Measurements from ENCODE around the gene NR1H4.

NR1H4 gene

GRCh38 chr12:100512692-100513091, 39.0 kb downstream of the NR1H4 start:
- no peak for DNase-seq (ENCODE audit: low read depth)
- H3K4me3 ChIP-seq (ENCODE audit: control insufficient read depth, low read depth, low read length): no peak overlapping the region
- TF ChIP-seq CTCF (IDR thresholded peaks at IDR 0.05; ENCODE audit: control insufficient read depth, insufficient read depth, low read depth, low read length, missing control alignments): no peak

GRCh38 chr12:100515968-100516367, 42.3 kb downstream of the NR1H4 start:
- no peak for TF ChIP-seq CTCF (IDR thresholded peaks at IDR 0.05; ENCODE audit: control insufficient read depth, insufficient read depth, low read depth, low read length, missing control alignments)
- DNase-seq (ENCODE audit: low read depth): no peak
- no peak overlapping the region for H3K4me3 ChIP-seq (ENCODE audit: control insufficient read depth, low read depth, low read length)

GRCh38 chr12:100518376-100518775, 44.7 kb downstream of the NR1H4 start:
- DNase-seq (ENCODE audit: low read depth): no peak
- H3K4me3 ChIP-seq (ENCODE audit: control insufficient read depth, low read depth, low read length): no peak overlapping the region
- TF ChIP-seq CTCF (IDR thresholded peaks at IDR 0.05; ENCODE audit: control insufficient read depth, insufficient read depth, low read depth, low read length, missing control alignments): no peak

GRCh38 chr12:100520048-100520769, 46.5 kb downstream of the NR1H4 start:
- no peak for DNase-seq (ENCODE audit: low read depth)
- H3K4me3 ChIP-seq (ENCODE audit: control insufficient read depth, low read depth, low read length): no peak overlapping the region
- no peak for TF ChIP-seq CTCF (IDR thresholded peaks at IDR 0.05; ENCODE audit: control insufficient read depth, insufficient read depth, low read depth, low read length, missing control alignments)

GRCh38 chr12:100521958-100522357, 48.3 kb downstream of the NR1H4 start:
- no peak for TF ChIP-seq CTCF (IDR thresholded peaks at IDR 0.05; ENCODE audit: control insufficient read depth, insufficient read depth, low read depth, low read length, missing control alignments)
- DNase-seq (ENCODE audit: low read depth): no peak
- H3K4me3 ChIP-seq (ENCODE audit: control insufficient read depth, low read depth, low read length): no peak overlapping the region

GRCh38 chr12:100528034-100528433, 54.4 kb downstream of the NR1H4 start:
- TF ChIP-seq CTCF (IDR thresholded peaks at IDR 0.05; ENCODE audit: control insufficient read depth, insufficient read depth, low read depth, low read length, missing control alignments): no peak
- no peak overlapping the region for H3K4me3 ChIP-seq (ENCODE audit: control insufficient read depth, low read depth, low read length)
- no peak for DNase-seq (ENCODE audit: low read depth)

Data from AG09309 (cell line).